Tibial nerve (tissue), 3 donors: Measurements from ENCODE around the gene PNMA3.
"Not testable (repeated sequence)": the region's sequence is repeated elsewhere in the genome, so short reads cannot be mapped to it uniquely, and the experiment has no call there.

Source experiments
- POLR2A ChIP-seq, 2 donors: fragments of 450-650 bp; IDR thresholded peaks; one replicate each; pipeline ENCODE4 v1.6.1; 2017; ENCODE audit warnings: antibody characterized with exemption in 2 of 2, mild to moderate bottlenecking in 2 of 2, moderate library complexity in 2 of 2
- TF ChIP-seq, protein P1 (sequence below), 5 experiments: fragments of 200-600 bp in 3 of 5; fragments of 450-650 bp in 2 of 5; sonication (generic) in 3 of 5; IDR thresholded peaks; one replicate each; pipeline ENCODE4 v1.5.1; 2016 to 2019; ENCODE audit warnings: antibody characterized with exemption in 5 of 5, mild to moderate bottlenecking in 3 of 5, moderate library complexity in 2 of 5

GRCh38 chrX:153104959-153105358 lies 48.7 kb downstream of the PNMA3 start:
- not testable (repeated sequence) for TF ChIP-seq POLR2A (IDR thresholded peaks at IDR 0.05)
- TF ChIP-seq, protein P1, sequence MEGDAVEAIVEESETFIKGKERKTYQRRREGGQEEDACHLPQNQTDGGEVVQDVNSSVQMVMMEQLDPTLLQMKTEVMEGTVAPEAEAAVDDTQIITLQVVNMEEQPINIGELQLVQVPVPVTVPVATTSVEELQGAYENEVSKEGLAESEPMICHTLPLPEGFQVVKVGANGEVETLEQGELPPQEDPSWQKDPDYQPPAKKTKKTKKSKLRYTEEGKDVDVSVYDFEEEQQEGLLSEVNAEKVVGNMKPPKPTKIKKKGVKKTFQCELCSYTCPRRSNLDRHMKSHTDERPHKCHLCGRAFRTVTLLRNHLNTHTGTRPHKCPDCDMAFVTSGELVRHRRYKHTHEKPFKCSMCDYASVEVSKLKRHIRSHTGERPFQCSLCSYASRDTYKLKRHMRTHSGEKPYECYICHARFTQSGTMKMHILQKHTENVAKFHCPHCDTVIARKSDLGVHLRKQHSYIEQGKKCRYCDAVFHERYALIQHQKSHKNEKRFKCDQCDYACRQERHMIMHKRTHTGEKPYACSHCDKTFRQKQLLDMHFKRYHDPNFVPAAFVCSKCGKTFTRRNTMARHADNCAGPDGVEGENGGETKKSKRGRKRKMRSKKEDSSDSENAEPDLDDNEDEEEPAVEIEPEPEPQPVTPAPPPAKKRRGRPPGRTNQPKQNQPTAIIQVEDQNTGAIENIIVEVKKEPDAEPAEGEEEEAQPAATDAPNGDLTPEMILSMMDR (IDR thresholded peaks at IDR 0.05): not testable (repeated sequence)
